Stomach smooth muscle (tissue), 2 donors: ENCODE data around the gene ALOXE3.

Experiments
- H3K27ac ChIP-seq: one replicate; pipeline ENCODE4 v1.7.0; 2013; ENCODE audit warnings: mild to moderate bottlenecking, low read length, inconsistent platforms
- H3K27me3 ChIP-seq, 2 donors: one replicate each; pipeline ENCODE4 v1.7.0; 2013; ENCODE audit warnings: low read length in 2 of 2; ENCODE audit not compliant: insufficient read depth in 2 of 2, control insufficient read depth in 1 of 2
- H3K36me3 ChIP-seq, 2 donors: one replicate each; pipeline ENCODE4 v1.7.0; 2013; ENCODE audit warnings: low read length in 2 of 2; ENCODE audit not compliant: control insufficient read depth in 2 of 2, insufficient read depth in 2 of 2
- H3K4me1 ChIP-seq: one replicate; pipeline ENCODE4 v1.7.0; 2013; ENCODE audit warnings: low read length; ENCODE audit not compliant: control insufficient read depth, insufficient read depth
- H3K4me3 ChIP-seq, 2 donors: one replicate each; pipeline ENCODE4 v1.7.0; 2013; ENCODE audit warnings: low read length in 2 of 2
- H3K9ac ChIP-seq, 2 donors: one replicate each; pipeline ENCODE4 v1.7.0; 2013; ENCODE audit warnings: low read length in 2 of 2, mild to moderate bottlenecking in 1 of 2
- H3K9me3 ChIP-seq, 2 donors: one replicate each; pipeline ENCODE4 v1.7.0; 2013; ENCODE audit warnings: low read length in 2 of 2; ENCODE audit not compliant: control insufficient read depth in 2 of 2
- donor health status: healthy.
- donor health status: Pancreatic carcinoma.

The ALOXE3 gene

DNA sequence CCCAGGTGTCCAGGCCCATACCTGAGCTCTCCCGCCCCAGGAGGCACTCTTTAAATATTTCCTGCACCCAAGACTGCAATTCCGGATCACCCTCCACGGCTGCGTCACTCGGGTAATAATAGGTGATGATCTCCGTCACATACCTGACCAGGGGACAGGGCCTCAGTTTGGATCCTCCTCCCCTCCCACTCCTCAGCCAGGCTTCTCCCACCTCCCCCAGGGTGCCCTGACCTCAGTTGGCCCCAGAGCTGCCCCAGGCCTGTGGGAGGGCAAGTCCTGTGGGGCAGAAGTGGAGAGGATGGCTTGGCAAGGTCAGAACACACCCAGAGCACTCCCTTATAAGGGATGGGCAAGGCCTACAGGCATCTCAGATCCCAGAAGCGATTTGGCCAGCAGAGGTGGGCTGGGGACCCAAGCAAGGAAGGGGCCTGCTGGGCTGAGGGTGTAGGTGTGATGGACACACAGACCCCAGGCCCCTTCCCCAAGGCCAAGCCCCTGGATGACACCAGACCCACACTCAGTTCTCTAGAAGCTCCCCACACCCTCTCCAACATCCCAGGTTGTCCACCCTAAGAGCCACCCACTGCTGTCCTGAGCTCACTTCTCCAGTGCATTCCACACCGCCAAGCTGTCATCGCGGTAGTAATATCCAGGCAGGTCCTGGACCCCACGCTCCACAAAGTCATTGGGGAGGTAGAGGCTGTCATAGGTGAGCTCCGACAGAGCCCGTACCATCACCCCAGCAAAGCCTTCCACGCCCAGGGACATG is 42.6 kb downstream of the ALOXE3 start:
- Histone ChIP-seq H3K36me3 (no peaks in the 10 kb centered on the region), H3K4me3 (no peak overlapping the region), H3K27me3 (peaks cover 81 to 87% of the 10 kb centered on the region in 2 donors), H3K9ac (no peak overlapping the region), H3K9me3 (no peaks in the 10 kb centered on the region), H3K27ac (no peak overlapping the region), H3K4me1 (peaks cover 37% of the 10 kb centered on the region)

DNA sequence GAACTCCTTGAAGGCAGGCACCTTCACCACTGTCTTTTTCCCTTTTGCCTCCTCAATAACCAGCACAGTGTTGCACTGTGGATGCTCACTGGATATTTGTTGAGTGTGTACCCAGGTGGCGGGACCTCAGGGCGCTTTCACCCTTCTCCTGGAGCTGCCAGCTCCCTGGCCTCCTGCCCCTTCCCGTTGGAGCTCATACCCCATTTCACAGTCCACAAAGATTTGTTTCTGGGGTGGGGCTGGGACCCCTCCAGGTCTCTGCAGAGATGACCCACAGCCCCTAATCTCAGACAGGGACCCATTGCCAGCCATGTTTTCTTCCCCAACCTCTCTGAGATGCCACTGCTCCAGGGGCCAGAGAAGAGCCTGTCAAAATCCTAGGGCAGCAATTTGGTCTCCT is 43.2 kb downstream of the ALOXE3 start:
- no peak overlapping the region for H3K27ac ChIP-seq
- no peak overlapping the region for H3K4me3 ChIP-seq
- H3K9me3 ChIP-seq = no peaks in the 10 kb centered on the region
- H3K36me3 ChIP-seq = no peaks in the 10 kb centered on the region
- H3K27me3 ChIP-seq = peaks cover 75 to 84% of the 10 kb centered on the region in 2 donors
- H3K9ac ChIP-seq = no peak overlapping the region
- H3K4me1 ChIP-seq = peaks cover 33% of the 10 kb centered on the region

DNA sequence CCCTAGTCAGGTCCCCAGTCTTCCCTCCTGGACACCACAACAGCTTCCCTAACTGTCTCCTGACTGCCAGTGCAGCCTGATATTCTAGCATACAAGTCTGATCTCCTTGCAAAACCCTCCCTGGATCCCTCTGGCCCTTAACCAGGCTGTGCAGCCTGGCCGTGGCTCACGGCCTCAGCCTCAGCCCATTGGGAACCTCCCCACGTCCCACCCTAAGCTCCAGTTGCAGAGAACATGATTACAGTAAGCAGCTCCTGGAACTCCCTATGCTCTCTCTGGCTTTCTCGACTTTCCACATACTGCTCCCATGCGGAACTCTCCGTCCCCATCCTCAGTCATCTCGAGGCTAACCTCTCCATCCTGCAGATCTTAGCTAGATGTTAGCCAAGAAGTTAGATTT is 43.8 kb downstream of the ALOXE3 start:
- Histone ChIP-seq H3K36me3 (no peaks in the 10 kb centered on the region), H3K27ac (no peak overlapping the region), H3K4me1 (peaks cover 28% of the 10 kb centered on the region), H3K4me3 (no peak overlapping the region), H3K9ac (no peak overlapping the region), H3K9me3 (no peaks in the 10 kb centered on the region), H3K27me3 (peaks cover 72 to 81% of the 10 kb centered on the region in 2 donors)

DNA sequence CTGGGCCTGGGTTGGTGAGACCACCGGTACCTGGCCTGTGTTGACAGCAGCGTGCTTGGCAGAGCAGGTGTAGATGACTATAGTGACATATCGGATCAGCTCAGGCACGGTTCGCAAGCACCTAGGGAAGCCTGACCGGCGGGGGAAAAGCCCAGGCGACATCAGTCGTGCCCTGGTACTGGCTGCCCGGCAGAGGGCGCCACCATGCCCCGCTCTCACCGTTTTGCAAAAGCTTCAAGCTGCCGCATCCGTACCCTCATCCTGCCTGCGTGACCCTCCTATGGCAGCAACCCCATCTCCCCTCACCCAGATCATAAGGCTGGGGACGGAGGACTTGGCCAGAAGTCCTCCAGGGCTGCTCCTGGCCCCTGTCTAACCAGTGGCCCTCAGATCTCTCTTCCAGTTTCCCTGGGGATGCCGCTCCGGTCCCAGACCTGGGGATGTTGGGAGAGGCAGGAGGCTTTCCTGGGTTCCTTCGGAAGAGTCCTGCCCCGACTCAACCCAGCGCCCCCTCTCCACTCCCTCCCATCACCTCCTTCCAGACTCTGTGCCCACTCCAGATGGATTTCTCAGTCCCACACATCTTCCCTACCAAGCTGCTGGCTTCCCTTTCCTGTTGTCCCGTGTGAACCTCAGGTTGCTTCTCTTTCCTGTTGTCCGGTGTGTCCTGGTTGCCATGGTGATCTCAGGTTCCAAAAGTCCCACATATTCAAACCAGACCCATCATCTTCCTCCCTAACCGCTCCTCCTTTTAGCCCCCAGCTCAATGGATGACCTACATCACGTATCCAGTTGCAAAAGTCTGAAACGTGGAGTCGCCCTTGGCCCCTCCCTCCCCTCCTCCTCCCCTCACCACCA is 44.5 kb downstream of the ALOXE3 start:
- peaks cover 68 to 74% of the 10 kb centered on the region in 2 donors for H3K27me3 ChIP-seq

DNA sequence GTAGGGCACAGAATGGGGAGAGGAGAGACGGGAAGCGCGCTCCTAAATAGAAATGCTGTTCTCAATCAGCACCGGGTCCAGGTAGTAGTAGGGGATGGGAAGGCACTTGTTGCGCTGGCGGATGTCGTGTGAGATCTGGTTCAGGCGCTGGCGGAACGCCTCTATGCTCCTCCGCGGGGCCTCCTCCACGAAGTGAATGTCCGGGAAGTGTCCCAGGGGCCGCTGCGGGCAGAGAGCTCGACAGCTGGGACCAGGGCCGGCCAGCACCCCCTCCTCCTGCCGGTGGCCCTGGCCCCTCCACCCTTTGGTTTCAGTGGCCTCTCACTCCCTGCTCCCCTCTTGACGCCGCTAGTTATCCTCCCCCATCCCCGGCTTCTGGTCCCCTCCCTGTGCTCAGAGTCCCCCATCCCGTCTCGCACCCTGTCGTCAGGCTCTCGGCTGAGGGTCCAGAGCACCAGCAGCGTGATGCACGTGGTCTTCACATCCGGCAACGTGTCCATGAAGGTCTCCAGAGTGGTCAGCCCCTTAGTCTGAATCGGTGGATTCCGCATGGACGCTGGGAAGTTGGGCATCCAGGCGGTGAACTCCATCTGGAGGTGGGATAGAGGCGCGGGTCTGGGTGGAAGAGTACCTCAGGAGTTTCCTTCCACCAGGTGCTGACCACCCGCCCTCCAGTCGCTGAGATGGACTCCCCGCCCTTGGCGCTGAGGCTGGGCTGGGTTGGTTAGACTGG is 45.4 kb downstream of the ALOXE3 start:
- Histone ChIP-seq H3K27ac (no peak overlapping the region), H3K36me3 (no peaks in the 10 kb centered on the region), H3K4me1 (peaks cover 23% of the 10 kb centered on the region), H3K9ac (no peak overlapping the region), H3K27me3 (peaks cover 66 to 69% of the 10 kb centered on the region in 2 donors), H3K9me3 (no peaks in the 10 kb centered on the region), H3K4me3 (peak overlapping the region in 1 of 2 donors; percentile 57)

More for the DNA sequence above, 44.5 kb downstream of the ALOXE3 start:
- Histone ChIP-seq H3K4me3 (peak overlapping the region; percentile 35 to 41), H3K27ac (no peak overlapping the region), H3K4me1 (peaks cover 23% of the 10 kb centered on the region), H3K36me3 (no peaks in the 10 kb centered on the region), H3K9ac (no peak overlapping the region), H3K9me3 (no peaks in the 10 kb centered on the region)

DNA sequence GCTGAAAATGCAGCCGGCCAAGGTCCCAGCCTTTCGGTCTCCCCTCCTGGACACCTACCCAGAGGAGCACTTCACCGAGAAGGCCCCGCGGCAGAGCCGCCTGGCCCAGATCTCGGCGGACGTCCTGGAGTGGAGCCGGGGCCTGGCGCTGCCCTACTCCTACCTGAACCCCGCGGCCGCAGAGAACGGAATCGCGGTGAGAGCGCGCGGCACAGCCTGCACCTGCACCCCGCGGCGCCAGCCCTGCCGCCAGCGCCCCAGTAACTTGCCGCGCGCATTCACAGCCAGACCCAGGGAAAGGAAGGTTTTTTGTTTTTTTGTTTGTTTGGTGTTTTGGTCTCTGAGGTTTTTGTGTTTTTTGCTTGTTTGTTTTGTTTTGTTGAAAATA is 46.0 kb downstream of the ALOXE3 start:
- H3K36me3 ChIP-seq = no peaks in the 10 kb centered on the region
- H3K27me3 ChIP-seq = peaks cover 61 to 66% of the 10 kb centered on the region in 2 donors

DNA sequence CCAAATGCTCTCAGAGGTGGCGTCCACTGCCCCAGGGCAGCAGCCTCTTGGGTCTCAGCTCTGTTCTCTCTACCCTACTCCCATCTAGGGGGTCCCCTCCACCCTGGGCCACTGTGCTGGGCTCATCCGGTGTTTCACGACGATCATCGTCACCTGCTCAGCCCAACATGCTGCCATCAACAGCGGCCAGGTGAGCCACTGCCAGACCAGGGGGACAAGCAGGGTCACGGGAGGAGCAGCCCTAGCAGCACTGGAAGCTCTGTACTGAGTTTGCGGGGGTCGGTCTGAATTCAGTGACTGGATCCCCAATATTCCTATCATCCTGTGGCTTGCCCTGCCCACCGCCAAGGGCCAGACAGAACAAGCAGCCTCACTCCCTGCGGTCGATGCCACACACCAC is 46.8 kb downstream of the ALOXE3 start:
- peaks cover 23% of the 10 kb centered on the region for H3K4me1 ChIP-seq
- peaks cover 55 to 58% of the 10 kb centered on the region in 2 donors for H3K27me3 ChIP-seq
- no peak overlapping the region for H3K27ac ChIP-seq
- H3K36me3 ChIP-seq = no peaks in the 10 kb centered on the region
- no peak overlapping the region for H3K9ac ChIP-seq
- no peaks in the 10 kb centered on the region for H3K9me3 ChIP-seq
- H3K4me3 ChIP-seq = no peak overlapping the region

More for the DNA sequence above, 46.0 kb downstream of the ALOXE3 start:
- Histone ChIP-seq H3K4me1 (peaks cover 23% of the 10 kb centered on the region), H3K4me3 (no peak overlapping the region), H3K9me3 (no peaks in the 10 kb centered on the region), H3K9ac (no peak overlapping the region), H3K27ac (no peak overlapping the region)

DNA sequence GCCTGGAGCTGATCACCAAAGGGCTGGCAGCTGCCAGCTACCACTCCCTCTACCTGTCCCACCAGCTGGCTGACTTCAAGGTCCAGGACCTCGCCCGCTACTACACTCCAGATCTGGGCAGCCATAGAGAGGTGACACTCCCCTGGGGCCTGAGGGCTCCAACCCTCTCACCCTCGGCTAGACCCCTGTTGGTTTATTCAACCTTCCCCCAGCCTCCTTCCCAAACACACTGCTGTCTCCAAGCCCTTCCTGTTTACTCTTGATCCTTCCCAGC is 48.8 kb downstream of the ALOXE3 start:
- Histone ChIP-seq H3K9me3 (no peaks in the 10 kb centered on the region), H3K4me1 (peaks cover 23% of the 10 kb centered on the region), H3K36me3 (no peaks in the 10 kb centered on the region), H3K4me3 (no peak overlapping the region), H3K27me3 (peaks cover 40 to 42% of the 10 kb centered on the region in 2 donors), H3K27ac (no peak overlapping the region), H3K9ac (no peak overlapping the region)

DNA sequence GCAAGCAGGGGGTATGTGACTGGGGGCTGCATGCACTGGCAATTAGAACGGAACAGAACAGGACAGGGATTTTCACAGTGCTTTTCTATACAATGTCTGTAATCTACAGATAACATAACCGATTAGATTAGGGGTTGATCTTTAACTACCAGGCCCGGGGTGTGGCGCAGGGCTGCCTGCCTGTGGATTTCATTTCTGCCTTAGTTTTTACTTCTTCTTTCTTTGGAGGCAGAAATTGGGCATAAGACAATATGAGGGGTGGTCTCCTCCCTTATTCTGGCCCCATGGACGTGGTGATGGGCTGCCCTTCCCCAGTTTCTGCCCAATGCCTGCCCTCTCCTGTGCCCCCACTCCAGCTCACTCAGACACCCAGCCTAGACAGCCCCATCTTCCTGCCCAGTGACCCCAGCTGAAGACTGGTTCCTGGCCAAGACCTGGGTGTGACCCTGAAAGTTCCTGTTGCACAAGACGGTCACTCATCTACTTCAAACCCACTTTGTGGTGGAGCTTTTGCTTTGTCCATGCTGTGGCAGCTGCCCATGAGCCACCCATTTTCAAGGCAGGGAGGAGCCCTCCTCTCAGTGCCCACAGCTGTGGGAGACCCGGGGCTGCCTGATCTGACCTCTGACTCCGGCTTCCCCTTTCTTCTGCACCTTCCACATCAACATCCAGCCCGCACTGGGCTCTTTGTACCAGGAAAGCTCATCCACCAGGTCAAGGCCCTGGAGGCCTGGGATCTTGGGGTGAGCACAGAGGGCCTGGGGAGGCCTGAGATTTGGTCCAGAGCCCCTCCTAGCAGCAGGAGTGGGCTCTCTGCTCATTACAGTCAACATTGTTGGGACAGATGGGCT is 49.4 kb downstream of the ALOXE3 start:
- Histone ChIP-seq H3K4me3 (no peak overlapping the region), H3K36me3 (no peaks in the 10 kb centered on the region), H3K27ac (no peak overlapping the region), H3K27me3 (peaks cover 35 to 39% of the 10 kb centered on the region in 2 donors), H3K9ac (no peak overlapping the region), H3K4me1 (peaks cover 17% of the 10 kb centered on the region), H3K9me3 (no peaks in the 10 kb centered on the region)

DNA sequence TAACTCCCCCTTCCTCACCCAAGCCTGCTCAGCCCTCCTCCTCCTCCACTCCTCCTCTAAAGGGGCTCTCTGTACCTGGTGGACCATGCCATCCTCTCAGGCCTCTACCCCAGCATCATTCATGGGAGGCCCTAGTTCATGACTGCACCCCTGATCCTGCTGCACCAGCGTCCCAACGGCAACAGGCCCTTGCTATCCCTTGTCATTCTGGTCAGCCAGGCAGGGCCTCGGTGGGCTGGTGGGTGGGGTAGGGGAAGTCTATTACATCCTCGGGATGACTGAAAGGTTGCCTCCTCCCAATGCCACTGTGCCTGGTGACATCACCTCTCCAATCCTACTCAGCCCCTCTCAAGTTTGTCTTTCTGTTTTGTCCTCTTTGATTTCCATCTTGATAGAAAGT is 50.5 kb downstream of the ALOXE3 start:
- Histone ChIP-seq H3K9ac (no peak overlapping the region), H3K4me3 (no peak overlapping the region), H3K36me3 (no peaks in the 10 kb centered on the region), H3K4me1 (peaks cover 7% of the 10 kb centered on the region), H3K9me3 (no peaks in the 10 kb centered on the region), H3K27ac (no peak overlapping the region), H3K27me3 (peaks cover 33 to 37% of the 10 kb centered on the region in 2 donors)
